Dermis blood vessel endothelial cell (primary cell): ENCODE measurements around the gene SAMHD1. TPM values are rescaled to one million over a fixed set of nuclear protein-coding genes. Genes with fewer than 3 reads are reported as not detected.
"Not testable (repeated sequence)": the region's sequence is repeated elsewhere in the genome, so short reads cannot be mapped to it uniquely, and the experiment has no call there.

Experiments used
- DNase-seq: peaks from one replicate; pipeline ENCODE4 v3.0.0; 2010
- total RNA-seq: library from RNA; depleted of rRNA; stranded (reverse); fragments of >200 nt; gene quantifications from 2 replicates; pipeline ENCODE4 v1.2.3, GENCODE V29; 2014

Gene SAMHD1
- total RNA-seq, 1 donor from 2014 or later: 54.5 TPM

- DNase-seq: no peak
These were observed 651 bp upstream of the SAMHD1 start for GRCh38 chr20:36951979-36952738.

GRCh38 chr20:36950414-36951197, 902 bp downstream of the SAMHD1 start:
- peak; percentile 45 for DNase-seq

- DNase-seq: peak; percentile 31
These were observed 10.1 kb downstream of the SAMHD1 start for GRCh38 chr20:36941401-36941835.

- no peak for DNase-seq
These were observed 14.1 kb downstream of the SAMHD1 start for GRCh38 chr20:36937402-36937770.

GRCh38 chr20:36936761-36937401, 14.6 kb downstream of the SAMHD1 start:
- DNase-seq: not testable (repeated sequence)

DNA sequence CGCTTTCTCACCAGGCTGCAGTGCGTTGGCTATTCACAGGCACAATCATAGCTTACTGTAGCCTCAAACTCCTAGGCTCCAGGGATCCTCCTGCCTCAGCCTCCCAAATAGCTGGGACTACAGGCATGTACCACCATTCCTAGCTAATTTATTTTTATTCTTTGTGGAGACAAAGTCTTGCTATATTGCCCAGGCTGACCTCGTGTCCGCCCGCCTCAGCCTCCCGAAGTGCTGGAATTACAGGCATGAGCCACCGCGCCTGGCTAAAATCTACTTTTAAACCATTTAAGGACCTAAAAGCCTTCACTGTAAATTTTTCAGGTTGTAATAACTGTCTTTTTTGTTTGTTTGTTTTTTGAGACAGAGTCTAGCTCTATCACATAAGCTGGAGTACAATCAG, 15.2 kb downstream of the SAMHD1 start:
- DNase-seq: no peak

- not testable (repeated sequence) for DNase-seq
These were observed 17.9 kb downstream of the SAMHD1 start for GRCh38 chr20:36933571-36933970.

GRCh38 chr20:36932476-36933426, 18.8 kb downstream of the SAMHD1 start:
- DNase-seq: no peak

- not testable (repeated sequence) for DNase-seq
These were observed 19.4 kb downstream of the SAMHD1 start for GRCh38 chr20:36932067-36932466.

DNA sequence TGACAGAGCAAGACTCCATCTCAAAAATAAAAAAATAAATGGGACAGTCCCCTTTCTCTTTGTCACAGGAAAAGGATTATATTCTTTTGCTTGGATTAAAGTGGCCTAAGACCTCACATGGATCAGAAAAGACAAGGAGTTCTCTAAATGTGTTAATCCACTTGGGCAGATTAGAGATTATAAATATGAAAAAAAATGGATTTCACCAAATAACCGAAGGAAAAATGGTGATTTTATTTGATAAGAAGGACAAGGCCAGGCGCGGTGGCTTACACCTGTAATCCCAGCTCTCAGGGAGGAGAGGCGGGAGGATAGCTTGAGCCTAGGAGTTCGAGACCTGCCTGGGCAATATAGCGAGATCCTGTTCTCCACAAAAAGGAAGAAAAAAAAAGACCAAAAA, 21.8 kb downstream of the SAMHD1 start:
- no peak for DNase-seq

GRCh38 chr20:36929290-36929689, 22.2 kb downstream of the SAMHD1 start:
- no peak for DNase-seq

DNA sequence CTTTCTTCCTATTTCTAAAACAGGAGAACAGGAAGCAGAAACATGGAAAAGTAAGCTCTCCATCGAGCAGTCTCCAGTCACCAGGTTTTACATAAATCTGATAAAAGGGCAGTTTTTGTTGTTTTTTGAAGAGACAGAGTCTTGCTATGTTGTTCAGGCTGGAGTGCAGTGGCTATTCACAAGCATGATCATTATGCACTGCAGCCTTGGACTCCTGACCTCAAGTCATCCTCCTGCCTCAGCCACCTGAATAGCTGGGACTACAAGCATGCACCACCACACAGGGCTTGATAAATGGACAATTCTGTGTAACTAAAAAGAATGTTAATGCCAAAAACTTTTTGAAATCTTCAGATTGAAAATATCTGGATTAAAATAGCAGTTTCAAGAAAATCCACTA, 23.8 kb downstream of the SAMHD1 start:
- no peak for DNase-seq

- no peak for DNase-seq
These were observed 24.8 kb downstream of the SAMHD1 start for GRCh38 chr20:36926653-36927200.

GRCh38 chr20:36925234-36925633, 26.3 kb downstream of the SAMHD1 start:
- DNase-seq: no peak

DNA sequence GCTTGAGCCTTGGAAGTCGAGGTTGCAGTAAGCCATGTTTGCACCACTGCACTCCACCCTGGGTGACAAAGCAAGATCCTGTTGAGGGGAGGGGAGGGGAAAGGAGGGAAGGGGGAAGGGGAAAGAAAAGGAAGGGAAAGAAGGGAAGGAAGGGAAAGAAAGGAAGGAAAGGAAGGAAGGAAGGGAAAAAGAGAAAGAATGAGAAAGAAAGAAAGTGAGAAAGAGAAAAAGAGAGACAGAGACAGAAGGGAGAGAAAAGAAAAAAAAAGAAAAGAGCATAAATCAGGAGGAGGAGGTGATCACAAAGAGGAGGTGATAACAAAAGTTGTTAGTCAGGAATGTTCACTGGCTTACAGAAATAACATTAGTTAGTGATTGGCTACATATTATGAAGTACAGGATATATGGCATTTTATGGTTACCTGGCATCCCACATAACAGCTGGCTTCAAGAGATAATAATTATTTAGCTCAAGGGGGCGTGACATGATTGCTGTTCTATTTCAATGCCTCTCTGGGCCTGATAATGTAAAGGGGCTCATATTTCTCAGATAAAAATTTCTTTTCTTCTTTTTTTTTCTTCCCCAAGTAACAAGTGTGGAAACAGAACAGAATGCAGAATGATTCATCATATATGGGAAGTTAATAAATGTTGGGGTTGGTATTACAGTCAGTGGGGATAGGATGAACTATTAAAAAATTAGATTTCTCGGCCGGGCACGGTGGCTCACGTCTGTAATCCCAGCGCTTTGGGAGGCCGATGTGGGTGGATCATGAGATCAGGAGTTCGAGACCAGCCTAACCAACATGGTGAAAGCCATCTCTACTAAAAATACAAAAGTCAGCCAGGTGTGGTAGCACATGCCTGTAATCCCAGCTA, 27.1 kb downstream of the SAMHD1 start:
- no peak for DNase-seq

DNA sequence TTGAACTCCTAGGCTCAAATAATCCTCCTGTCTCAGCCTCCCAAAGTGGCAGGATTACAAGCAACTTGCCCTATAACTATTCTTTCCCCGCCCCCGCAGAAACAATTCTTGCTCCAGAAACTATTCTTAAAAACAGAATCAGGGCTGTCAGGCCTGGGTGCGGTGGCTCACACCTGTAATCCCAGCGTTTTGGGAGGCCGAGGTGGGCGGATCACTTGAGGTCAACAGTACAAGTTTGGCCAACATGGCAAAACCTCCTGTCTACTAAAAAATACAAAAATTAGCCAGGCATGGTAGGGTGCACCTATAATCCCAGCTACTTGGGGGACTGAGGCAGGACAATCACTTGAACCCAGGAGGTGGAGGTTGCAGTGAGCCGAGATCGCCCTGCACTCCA, 31.2 kb downstream of the SAMHD1 start:
- DNase-seq: no peak

DNA sequence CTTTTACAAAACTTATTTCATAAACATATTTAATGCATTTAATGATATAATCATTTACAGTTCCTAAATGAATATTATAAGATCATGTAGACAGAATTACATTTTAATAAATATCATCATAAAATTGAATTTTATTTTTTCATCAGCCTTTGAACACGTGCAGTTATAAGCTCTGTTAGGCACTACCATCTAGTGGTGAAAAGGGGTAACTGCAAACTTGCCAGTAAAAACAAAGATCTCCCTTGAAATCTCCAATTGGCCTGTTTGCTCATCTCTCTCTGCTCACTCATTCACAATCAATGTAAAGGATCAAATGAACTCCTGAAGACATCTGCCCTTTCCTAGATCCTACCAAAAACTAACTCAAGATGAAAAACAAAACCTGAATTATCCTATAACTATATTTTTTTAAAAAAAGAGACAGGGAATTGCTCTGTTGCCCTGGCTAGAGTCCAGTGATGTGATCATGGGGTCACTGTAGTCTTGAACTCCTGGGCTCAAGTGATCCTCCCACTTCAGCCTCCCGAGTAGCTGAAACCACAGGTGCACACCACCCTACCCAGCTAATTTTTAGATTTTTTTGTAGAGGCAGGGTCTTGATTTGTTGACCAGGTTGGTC, 31.7 kb downstream of the SAMHD1 start:
- peak; percentile 79 for DNase-seq

DNA sequence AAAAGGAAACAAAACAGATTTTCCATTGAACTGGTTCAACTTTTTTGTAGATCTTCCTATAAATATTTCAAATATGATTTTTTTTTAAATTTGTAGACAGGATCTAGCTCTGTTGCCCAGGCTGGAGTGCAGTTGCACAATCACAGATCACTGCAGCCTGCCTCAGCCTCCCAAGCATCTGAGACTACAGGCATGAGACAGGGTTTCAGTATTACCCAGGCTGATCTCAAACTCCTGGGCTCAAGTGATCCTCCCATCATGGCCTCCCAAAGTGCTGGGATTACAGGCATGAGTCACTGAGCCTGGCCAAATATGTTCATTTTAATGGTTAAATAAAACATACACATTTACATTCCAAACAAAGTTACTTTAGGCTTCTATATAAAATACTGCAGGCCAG, 33.6 kb downstream of the SAMHD1 start:
- no peak for DNase-seq

DNA sequence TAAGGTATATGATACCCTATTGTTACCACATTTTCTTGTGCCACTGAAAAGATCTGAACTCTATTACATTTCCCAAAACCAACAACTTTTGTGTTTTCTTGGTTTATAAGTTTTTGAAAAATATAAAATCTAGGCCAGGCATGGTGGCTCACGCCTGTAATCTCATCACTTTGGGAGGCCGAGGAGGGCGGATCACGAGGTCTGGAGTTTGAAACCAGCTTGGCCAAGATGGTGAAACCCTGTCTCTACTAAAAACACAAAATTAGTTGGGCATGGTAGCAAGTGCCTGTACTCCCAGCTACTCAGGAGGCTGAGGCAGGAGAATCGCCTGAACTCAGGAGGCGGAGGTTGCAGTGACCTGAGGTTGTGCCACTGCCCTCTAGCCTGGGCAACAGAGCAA, 34.3 kb downstream of the SAMHD1 start:
- no peak for DNase-seq

- DNase-seq: no peak
These were observed 35.3 kb downstream of the SAMHD1 start for GRCh38 chr20:36916199-36916598.

- no peak for DNase-seq
These were observed 42.9 kb downstream of the SAMHD1 start for GRCh38 chr20:36908603-36909002.
